K562 (cell line): ENCODE results near the gene STK16. TPM values are rescaled to one million over a fixed set of nuclear protein-coding genes. Genes with fewer than 3 reads are reported as not detected.

Source experiments
- BACH1 ChIP-seq: fragments of 200-800 bp; sonication (Bioruptor generic); IDR thresholded peaks from 2 replicates; pipeline ENCODE4 v1.6.1; 2016; ENCODE audit warnings: missing genetic modification characterization, missing compliant biosample characterization
- JUNB ChIP-seq: fragments of 450-650 bp; formaldehyde crosslinking; conservative IDR thresholded peaks from 2 replicates; pipeline ENCODE4 v1.4.0; 2020; ENCODE audit warnings: mild to moderate bottlenecking
- KAT7 ChIP-seq: sonication (generic); formaldehyde crosslinking; IDR thresholded peaks from 2 replicates; pipeline ENCODE4 v1.8.0; 2022; ENCODE audit warnings: missing genetic modification reagents, mild to moderate bottlenecking, borderline replicate concordance
- MAFF ChIP-seq: IDR thresholded peaks from 2 replicates; pipeline ENCODE4 v1.6.1; 2012; ENCODE audit warnings: low read length, improper control_type of control experiment
- NCOA1 ChIP-seq: fragments of 450-650 bp; IDR thresholded peaks from 2 replicates; pipeline ENCODE4 v1.6.1; 2016; ENCODE audit warnings: low read depth
- NFIC ChIP-seq: fragments of 450-650 bp; IDR thresholded peaks from 2 replicates; pipeline ENCODE4 v1.6.1; 2017; ENCODE audit warnings: mild to moderate bottlenecking, inconsistent platforms
- NFRKB ChIP-seq: fragments of 450-650 bp; IDR thresholded peaks from 2 replicates; pipeline ENCODE4 v1.6.1; 2016; ENCODE audit warnings: low read depth
- RNF2 ChIP-seq: sonication (generic); IDR thresholded peaks from 2 replicates; pipeline ENCODE4 v1.6.1; 2016
- ZNF23 ChIP-seq: fragments of 250-450 bp; sonication (Bioruptor Pico); IDR thresholded peaks from 2 replicates; pipeline ENCODE4 v1.4.0; 2020; ENCODE audit warnings: mild to moderate bottlenecking
- ZNF24 ChIP-seq: fragments of 450-650 bp; IDR thresholded peaks from 2 replicates; pipeline ENCODE4 v1.6.1; 2016
- ZNF354B ChIP-seq: fragments of 250-450 bp; sonication (Bioruptor Pico); IDR thresholded peaks from 2 replicates; pipeline ENCODE4 v1.4.0; 2020
- polyA plus RNA-seq, 8 experiments: library from polyadenylated mRNA; depleted of rRNA in 4 of 8; stranded (reverse) in 5 of 8; unstranded in 3 of 8; fragments of >200 nt; fragmentation: Nextera tagmentation in 2 of 8; fragmentation: Illumina TruSeq in 1 of 8; extraction: Ambion mirVana in 2 of 8; extraction: Trizol in 1 of 8; gene quantifications; 2 replicates each; pipeline versions ENCODE4 v1.2.1 to v1.2.3, GENCODE V29; 2011 to 2014; ENCODE audit warnings: inconsistent platforms in 1 of 8, missing spikeins in 1 of 8
- total RNA-seq, 7 experiments: library from RNA; depleted of rRNA in 6 of 7; stranded (reverse); fragments of >200 nt in 6 of 7; fragmentation: Illumina TruSeq in 2 of 7; extraction: Trizol in 2 of 7; gene quantifications; 2 replicates each; pipeline versions ENCODE4 v1.2.1 to v1.2.3, GENCODE V29; 2011 to 2021; ENCODE audit warnings: low replicate concordance in 1 of 7
- TF ChIP-seq, protein P1 (sequence below), 3 experiments: fragments of 200-800 bp in 1 of 3; fragments of 250-450 bp in 1 of 3; fragments of 450-650 bp in 1 of 3; sonication (Bioruptor Pico) in 1 of 3; sonication (Bioruptor generic) in 1 of 3; formaldehyde crosslinking in 1 of 3; IDR thresholded peaks; 2 replicates each; pipeline versions ENCODE4 v1.6.1 to v1.8.0; 2016 to 2022; ENCODE audit warnings: mild to moderate bottlenecking in 2 of 3, missing genetic modification characterization in 2 of 3, missing compliant biosample characterization in 1 of 3, moderate library complexity in 1 of 3
- TF ChIP-seq, protein P2 (sequence below): sonication (generic); formaldehyde crosslinking; IDR thresholded peaks from 2 replicates; pipeline ENCODE4 v1.8.1; 2023; ENCODE audit warnings: mild to moderate bottlenecking, missing genetic modification reagents
- TF ChIP-seq, protein P3 (sequence below), 2 experiments: fragments of 450-650 bp in 1 of 2; sonication (generic) in 1 of 2; formaldehyde crosslinking in 1 of 2; IDR thresholded peaks in 1 of 2; conservative IDR thresholded peaks in 1 of 2; 2 replicates each; pipeline versions ENCODE4 v1.6.1 to v1.8.1; 2016 to 2023; ENCODE audit warnings: mild to moderate bottlenecking in 2 of 2, moderate library complexity in 2 of 2, inconsistent platforms in 1 of 2, missing genetic modification reagents in 1 of 2
- TF ChIP-seq, protein P4 (sequence below): fragments of 450-650 bp; formaldehyde crosslinking; IDR thresholded peaks from 2 replicates; pipeline ENCODE4 v1.4.0; 2020; ENCODE audit warnings: mild to moderate bottlenecking, moderate library complexity
- TF ChIP-seq, protein P5 (sequence below): fragments of 450-650 bp; IDR thresholded peaks from 2 replicates; pipeline ENCODE4 v1.6.1; 2016; ENCODE audit warnings: mild to moderate bottlenecking

The STK16 gene
- total and polyA plus RNA-seq, 9 of the 15 experiments (the other 6 are each of a cell fraction or from before 2014, with no cell fraction given): 5.4 to 36.2 (median 17.8) TPM

DNA sequence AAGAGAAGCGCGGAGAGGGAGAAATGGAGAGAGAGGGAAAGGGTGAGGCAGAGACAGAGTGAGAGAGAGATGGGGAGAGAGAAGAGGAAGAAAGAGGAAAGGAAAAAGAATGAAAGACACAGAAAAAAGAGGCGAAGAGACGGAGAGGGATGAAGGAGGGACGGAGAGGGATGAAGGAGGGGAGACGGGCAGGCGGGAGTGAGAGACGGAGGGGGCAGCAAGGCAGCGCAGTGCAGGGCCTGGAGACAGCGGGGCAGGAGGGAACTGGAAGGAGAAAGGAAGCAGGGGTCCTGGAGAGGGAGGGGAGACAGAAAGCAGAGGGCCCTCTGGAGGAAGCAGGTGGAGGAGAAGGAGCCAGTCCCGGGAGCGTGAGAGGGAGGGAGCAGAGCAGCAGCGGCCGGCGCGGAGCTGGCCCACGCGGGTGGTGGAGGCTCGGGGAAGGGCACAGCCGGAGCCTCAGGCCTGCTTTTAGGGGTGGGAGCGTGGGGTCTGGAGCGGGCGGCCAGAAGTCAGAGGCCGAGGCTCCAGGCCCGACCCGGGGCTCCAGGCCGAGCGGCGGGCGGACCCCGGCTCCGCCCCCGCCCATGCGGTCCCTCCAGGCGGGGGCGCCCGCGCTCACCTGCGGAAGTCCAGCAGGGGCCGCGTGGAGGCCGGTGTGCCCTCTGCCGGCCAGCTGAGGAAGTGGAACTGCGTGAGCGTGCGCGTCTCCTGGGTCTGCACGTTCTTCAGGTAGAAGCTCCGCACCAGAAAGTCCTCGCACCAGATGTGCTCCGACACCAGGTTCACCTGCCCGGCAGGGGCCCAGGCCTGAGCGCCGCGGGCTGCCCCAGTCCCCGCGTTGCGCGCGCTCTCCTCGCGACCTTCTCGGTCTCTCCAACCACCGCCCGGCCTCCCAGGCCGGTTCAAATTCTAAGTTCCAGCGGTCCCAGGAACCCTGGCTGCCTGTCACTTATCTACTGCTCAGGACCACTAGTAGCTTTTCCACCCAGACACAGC is 49.4 kb downstream of the STK16 start (continued):
- TF ChIP-seq, protein P1, sequence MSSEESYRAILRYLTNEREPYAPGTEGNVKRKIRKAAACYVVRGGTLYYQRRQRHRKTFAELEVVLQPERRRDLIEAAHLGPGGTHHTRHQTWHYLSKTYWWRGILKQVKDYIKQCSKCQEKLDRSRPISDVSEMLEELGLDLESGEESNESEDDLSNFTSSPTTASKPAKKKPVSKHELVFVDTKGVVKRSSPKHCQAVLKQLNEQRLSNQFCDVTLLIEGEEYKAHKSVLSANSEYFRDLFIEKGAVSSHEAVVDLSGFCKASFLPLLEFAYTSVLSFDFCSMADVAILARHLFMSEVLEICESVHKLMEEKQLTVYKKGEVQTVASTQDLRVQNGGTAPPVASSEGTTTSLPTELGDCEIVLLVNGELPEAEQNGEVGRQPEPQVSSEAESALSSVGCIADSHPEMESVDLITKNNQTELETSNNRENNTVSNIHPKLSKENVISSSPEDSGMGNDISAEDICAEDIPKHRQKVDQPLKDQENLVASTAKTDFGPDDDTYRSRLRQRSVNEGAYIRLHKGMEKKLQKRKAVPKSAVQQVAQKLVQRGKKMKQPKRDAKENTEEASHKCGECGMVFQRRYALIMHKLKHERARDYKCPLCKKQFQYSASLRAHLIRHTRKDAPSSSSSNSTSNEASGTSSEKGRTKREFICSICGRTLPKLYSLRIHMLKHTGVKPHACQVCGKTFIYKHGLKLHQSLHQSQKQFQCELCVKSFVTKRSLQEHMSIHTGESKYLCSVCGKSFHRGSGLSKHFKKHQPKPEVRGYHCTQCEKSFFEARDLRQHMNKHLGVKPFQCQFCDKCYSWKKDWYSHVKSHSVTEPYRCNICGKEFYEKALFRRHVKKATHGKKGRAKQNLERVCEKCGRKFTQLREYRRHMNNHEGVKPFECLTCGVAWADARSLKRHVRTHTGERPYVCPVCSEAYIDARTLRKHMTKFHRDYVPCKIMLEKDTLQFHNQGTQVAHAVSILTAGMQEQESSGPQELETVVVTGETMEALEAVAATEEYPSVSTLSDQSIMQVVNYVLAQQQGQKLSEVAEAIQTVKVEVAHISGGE (CRISPR knock-in tag; IDR thresholded peaks at IDR 0.05): no peak
- no peak for TF ChIP-seq NCOA1
- no peak; the same call in 1 of the 2 replicates for TF ChIP-seq NFIC
- no peak for TF ChIP-seq MAFF
- no peak for TF ChIP-seq ZNF354B (CRISPR knock-in tag)
- TF ChIP-seq, protein P2, sequence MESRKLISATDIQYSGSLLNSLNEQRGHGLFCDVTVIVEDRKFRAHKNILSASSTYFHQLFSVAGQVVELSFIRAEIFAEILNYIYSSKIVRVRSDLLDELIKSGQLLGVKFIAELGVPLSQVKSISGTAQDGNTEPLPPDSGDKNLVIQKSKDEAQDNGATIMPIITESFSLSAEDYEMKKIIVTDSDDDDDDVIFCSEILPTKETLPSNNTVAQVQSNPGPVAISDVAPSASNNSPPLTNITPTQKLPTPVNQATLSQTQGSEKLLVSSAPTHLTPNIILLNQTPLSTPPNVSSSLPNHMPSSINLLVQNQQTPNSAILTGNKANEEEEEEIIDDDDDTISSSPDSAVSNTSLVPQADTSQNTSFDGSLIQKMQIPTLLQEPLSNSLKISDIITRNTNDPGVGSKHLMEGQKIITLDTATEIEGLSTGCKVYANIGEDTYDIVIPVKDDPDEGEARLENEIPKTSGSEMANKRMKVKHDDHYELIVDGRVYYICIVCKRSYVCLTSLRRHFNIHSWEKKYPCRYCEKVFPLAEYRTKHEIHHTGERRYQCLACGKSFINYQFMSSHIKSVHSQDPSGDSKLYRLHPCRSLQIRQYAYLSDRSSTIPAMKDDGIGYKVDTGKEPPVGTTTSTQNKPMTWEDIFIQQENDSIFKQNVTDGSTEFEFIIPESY (CRISPR knock-in tag): peak; percentile 73
- TF ChIP-seq BACH1 (tag): no peak
- 0 out of 2 replicates have a peak, but pooled peaks have one; percentile 18 for TF ChIP-seq NFRKB
- no peak for TF ChIP-seq KAT7
- TF ChIP-seq, protein P3, sequence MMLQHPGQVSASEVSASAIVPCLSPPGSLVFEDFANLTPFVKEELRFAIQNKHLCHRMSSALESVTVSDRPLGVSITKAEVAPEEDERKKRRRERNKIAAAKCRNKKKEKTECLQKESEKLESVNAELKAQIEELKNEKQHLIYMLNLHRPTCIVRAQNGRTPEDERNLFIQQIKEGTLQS (IDR thresholded peaks at IDR 0.05): no peak
- TF ChIP-seq, protein P3 (CRISPR knock-in tag; conservative IDR thresholded peaks at IDR 0.05): 0 out of 2 replicates have a peak, but pooled peaks have one; percentile 46
- TF ChIP-seq, protein P4, sequence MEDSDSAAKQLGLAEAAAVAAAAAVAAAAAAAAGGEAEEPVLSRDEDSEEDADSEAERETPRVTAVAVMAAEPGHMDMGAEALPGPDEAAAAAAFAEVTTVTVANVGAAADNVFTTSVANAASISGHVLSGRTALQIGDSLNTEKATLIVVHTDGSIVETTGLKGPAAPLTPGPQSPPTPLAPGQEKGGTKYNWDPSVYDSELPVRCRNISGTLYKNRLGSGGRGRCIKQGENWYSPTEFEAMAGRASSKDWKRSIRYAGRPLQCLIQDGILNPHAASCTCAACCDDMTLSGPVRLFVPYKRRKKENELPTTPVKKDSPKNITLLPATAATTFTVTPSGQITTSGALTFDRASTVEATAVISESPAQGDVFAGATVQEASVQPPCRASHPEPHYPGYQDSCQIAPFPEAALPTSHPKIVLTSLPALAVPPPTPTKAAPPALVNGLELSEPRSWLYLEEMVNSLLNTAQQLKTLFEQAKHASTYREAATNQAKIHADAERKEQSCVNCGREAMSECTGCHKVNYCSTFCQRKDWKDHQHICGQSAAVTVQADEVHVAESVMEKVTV (CRISPR knock-in tag): 0 out of 2 replicates have a peak, but pooled peaks have one; percentile 55
- no peak for TF ChIP-seq ZNF23
- TF ChIP-seq JUNB (CRISPR knock-in tag): no peak
- TF ChIP-seq, protein P5, sequence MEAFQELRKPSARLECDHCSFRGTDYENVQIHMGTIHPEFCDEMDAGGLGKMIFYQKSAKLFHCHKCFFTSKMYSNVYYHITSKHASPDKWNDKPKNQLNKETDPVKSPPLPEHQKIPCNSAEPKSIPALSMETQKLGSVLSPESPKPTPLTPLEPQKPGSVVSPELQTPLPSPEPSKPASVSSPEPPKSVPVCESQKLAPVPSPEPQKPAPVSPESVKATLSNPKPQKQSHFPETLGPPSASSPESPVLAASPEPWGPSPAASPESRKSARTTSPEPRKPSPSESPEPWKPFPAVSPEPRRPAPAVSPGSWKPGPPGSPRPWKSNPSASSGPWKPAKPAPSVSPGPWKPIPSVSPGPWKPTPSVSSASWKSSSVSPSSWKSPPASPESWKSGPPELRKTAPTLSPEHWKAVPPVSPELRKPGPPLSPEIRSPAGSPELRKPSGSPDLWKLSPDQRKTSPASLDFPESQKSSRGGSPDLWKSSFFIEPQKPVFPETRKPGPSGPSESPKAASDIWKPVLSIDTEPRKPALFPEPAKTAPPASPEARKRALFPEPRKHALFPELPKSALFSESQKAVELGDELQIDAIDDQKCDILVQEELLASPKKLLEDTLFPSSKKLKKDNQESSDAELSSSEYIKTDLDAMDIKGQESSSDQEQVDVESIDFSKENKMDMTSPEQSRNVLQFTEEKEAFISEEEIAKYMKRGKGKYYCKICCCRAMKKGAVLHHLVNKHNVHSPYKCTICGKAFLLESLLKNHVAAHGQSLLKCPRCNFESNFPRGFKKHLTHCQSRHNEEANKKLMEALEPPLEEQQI: no peak
- TF ChIP-seq RNF2: no peak
- no peak for TF ChIP-seq ZNF24
